GM18909 (cell line): ENCODE measurements around the gene DCP1B.

Experiments used
- ATAC-seq: cut with Tn5 transposase; IDR thresholded peaks from one replicate; pipeline ENCODE4 v1.9.1; 2021; ENCODE audit warnings: mild to moderate bottlenecking; ENCODE audit not compliant: unreplicated experiment, poor library complexity

The DCP1B gene

GRCh38 chr12:1937481-1938224 lies 66.6 kb downstream of the DCP1B start:
- ATAC-seq, result no peak

- ATAC-seq, result no peak
These were observed 67.6 kb downstream of the DCP1B start for GRCh38 chr12:1936406-1937320.

- ATAC-seq, result no peak
These were observed 68.4 kb downstream of the DCP1B start for GRCh38 chr12:1935700-1936378.

GRCh38 chr12:1935242-1935641 lies 69.0 kb downstream of the DCP1B start:
- no peak for ATAC-seq

GRCh38 chr12:1934831-1935230 lies 69.4 kb downstream of the DCP1B start:
- ATAC-seq, result no peak

GRCh38 chr12:1934068-1934467 lies 70.2 kb downstream of the DCP1B start:
- ATAC-seq, result no peak

- ATAC-seq, result no peak
These were observed 70.8 kb downstream of the DCP1B start for GRCh38 chr12:1933342-1934051.

GRCh38 chr12:1932264-1932777 lies 71.9 kb downstream of the DCP1B start:
- ATAC-seq, result no peak

GRCh38 chr12:1931642-1932041 lies 72.6 kb downstream of the DCP1B start:
- ATAC-seq, result no peak

- ATAC-seq, result no peak
These were observed 73.3 kb downstream of the DCP1B start for GRCh38 chr12:1930803-1931597.

- no peak for ATAC-seq
These were observed 74.1 kb downstream of the DCP1B start for GRCh38 chr12:1929985-1930802.

GRCh38 chr12:1929241-1929984 lies 74.8 kb downstream of the DCP1B start:
- ATAC-seq, result no peak

- no peak for ATAC-seq
These were observed 75.7 kb downstream of the DCP1B start for GRCh38 chr12:1928439-1929121.

GRCh38 chr12:1927751-1928351 lies 76.4 kb downstream of the DCP1B start:
- no peak for ATAC-seq

- no peak for ATAC-seq
These were observed 77.1 kb downstream of the DCP1B start for GRCh38 chr12:1927051-1927680.

GRCh38 chr12:1926251-1926657 lies 78.0 kb downstream of the DCP1B start:
- ATAC-seq, result no peak

GRCh38 chr12:1925684-1926006 lies 78.6 kb downstream of the DCP1B start:
- no peak for ATAC-seq
